Esophagus mucosa (tissue), 1 donor: ENCODE data around the gene ZIC3. TPM values are rescaled to one million over a fixed set of nuclear protein-coding genes. Genes with fewer than 3 reads are reported as not detected.

Source experiments
- ATAC-seq: fragments of 200-7000 bp; cut with Tn5 transposase; one replicate; pipeline ENCODE4 v1.9.1; 2020
- total RNA-seq: library from RNA; stranded (reverse); gene quantifications from one replicate; pipeline ENCODE4 v1.2.4, GENCODE V29; 2023
- donor health status: DM: yes; HTN: yes; CAD: no.

ZIC3 gene
- total RNA-seq, 1 donor from 2014 or later, result not detected

GRCh38 chrX:137574102-137574783 is 8.3 kb downstream of the ZIC3 start:
- ATAC-seq, result no peak

GRCh38 chrX:137574784-137575293 is 8.9 kb downstream of the ZIC3 start:
- ATAC-seq, result no peak

GRCh38 chrX:137575596-137576255 is 9.8 kb downstream of the ZIC3 start:
- ATAC-seq, result no peak

- ATAC-seq, result no peak
Measured at GRCh38 chrX:137587151-137587550, 21.2 kb downstream of the ZIC3 start.

- ATAC-seq, result no peak
Measured at GRCh38 chrX:137600769-137601168, 34.8 kb downstream of the ZIC3 start.
